ENCODE measurements around the gene SPATA13.

The SPATA13 gene

DNA sequence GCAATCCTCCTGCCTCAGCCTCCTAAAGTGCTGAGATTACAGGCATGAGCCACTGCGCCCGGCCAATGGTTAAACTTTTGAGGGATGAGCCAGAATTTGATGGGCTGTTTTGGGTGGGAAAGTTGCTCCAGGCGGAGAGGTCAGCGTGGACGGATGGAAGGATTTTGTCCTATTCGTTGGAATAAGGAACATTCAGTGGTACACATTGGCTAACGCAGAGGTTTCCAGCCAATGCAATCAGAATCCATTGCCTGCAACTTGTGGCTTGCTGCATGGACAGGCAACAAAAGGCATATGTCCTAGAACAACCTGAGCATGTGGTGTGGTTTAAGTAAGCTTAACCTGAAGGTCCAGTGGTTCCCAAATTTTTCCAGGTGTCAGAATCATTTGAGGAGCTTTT is 113.4 kb downstream of the SPATA13 start:
- Mint-ChIP-seq H3K4me3 (no peak overlapping the region), H3K36me3 (ENCODE audit: low read depth) (no peaks in the 10 kb centered on the region), H3K27ac (peak overlapping the region; percentile 71), H3K27me3 (no peaks in the 10 kb centered on the region), H3K9me3 (no peaks in the 10 kb centered on the region), H3K4me1 (ENCODE audit: low read depth) (peaks cover 71% of the 10 kb centered on the region)
- intact Hi-C loops (cut with micrococcal nuclease), result loop anchor here (10.0 kb wide), 1 partner anchor 241 kb away; the partner anchor contains the start of gene PARP4

DNA sequence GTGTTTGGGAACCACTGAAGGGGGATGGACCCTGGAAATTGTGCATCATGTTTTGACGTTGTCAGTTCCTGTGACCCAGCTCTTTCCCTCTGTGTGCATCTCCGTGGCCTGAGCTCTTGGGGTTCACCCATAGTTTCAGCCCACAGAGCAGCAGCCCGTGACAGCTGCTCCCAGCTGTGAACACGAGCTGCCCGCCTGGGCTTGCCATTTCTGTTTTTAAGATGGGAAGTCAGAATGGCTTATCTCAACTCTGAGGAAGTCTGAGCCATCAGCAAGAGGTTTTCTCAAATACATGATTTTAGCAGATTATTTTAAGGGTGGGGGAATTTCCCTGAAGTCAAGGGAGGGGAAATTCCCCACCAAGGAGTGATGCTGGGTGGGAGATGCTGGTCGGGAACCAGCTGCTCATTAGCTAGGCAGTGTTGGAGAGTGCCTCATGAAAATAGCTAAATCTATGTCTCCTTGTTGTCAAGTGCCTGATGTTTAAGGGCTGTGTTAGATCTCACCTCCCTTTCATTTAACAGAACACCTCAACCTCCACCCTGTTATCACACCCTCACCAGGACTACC is 114.0 kb downstream of the SPATA13 start:
- H3K4me1 Mint-ChIP-seq (ENCODE audit: low read depth), result peaks cover 77% of the 10 kb centered on the region
- H3K4me3 Mint-ChIP-seq, result no peak overlapping the region
- no peaks in the 10 kb centered on the region for H3K9me3 Mint-ChIP-seq
- no peaks in the 10 kb centered on the region for H3K36me3 Mint-ChIP-seq (ENCODE audit: low read depth)
- no peaks in the 10 kb centered on the region for H3K27me3 Mint-ChIP-seq
- peak overlapping the region; percentile 71 for H3K27ac Mint-ChIP-seq
- intact Hi-C loops (cut with micrococcal nuclease), result loop anchor here (10.0 kb wide), 1 partner anchor 240 kb away; the partner anchor contains the start of gene PARP4

DNA sequence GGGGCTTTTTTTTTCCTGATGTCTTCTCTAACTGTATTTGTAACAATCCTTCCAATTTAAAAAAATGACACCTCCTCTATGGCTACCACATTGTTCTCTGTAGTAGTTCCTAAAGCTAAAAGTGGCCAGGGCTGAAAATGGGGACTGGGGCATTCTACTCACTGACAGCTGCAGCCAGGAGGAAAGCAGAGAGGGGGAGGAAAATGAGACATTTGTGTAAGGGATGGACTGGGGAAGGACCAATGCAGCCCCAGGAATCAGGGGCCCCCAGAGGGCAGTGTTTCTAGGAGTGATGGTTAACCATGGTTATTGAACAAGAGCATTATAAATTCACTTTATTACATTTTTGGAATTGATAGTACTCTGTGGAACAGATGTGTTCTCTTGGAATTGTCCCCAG is 114.5 kb downstream of the SPATA13 start:
- H3K4me3 Mint-ChIP-seq, result no peak overlapping the region
- peak overlapping the region; percentile 71 for H3K27ac Mint-ChIP-seq
- H3K4me1 Mint-ChIP-seq (ENCODE audit: low read depth), result peaks cover 78% of the 10 kb centered on the region
- no peaks in the 10 kb centered on the region for H3K27me3 Mint-ChIP-seq
- intact Hi-C loops (cut with micrococcal nuclease), result loop anchor here (10.0 kb wide), 1 partner anchor 240 kb away; the partner anchor contains the start of gene PARP4
- H3K36me3 Mint-ChIP-seq (ENCODE audit: low read depth), result no peaks in the 10 kb centered on the region
- no peaks in the 10 kb centered on the region for H3K9me3 Mint-ChIP-seq

DNA sequence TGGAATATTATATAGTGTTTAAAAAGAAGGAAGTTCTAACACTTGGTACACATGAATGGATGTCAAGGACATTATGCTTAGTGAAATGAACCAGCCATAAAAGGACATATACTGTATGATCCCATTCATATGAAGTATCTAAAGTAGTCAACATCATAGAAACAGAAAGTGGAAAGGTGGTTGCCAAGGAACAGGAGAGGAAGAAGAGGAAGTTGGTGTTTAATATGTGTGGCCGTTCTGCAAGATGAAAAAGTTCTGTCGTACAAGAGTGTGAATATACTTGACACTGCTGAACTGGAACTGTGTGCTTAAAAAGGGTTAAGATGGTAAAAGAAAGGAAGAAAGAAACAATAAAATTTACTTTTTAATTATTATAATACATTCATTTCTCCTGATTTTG is 115.8 kb downstream of the SPATA13 start:
- Mint-ChIP-seq H3K27ac (no peak overlapping the region), H3K9me3 (no peaks in the 10 kb centered on the region), H3K36me3 (ENCODE audit: low read depth) (no peaks in the 10 kb centered on the region), H3K27me3 (no peaks in the 10 kb centered on the region), H3K4me3 (no peak overlapping the region), H3K4me1 (ENCODE audit: low read depth) (peaks cover 78% of the 10 kb centered on the region)
- intact Hi-C loops (cut with micrococcal nuclease), result loop anchor here (10.0 kb wide), 1 partner anchor 238 kb away; the partner anchor contains the start of gene PARP4

DNA sequence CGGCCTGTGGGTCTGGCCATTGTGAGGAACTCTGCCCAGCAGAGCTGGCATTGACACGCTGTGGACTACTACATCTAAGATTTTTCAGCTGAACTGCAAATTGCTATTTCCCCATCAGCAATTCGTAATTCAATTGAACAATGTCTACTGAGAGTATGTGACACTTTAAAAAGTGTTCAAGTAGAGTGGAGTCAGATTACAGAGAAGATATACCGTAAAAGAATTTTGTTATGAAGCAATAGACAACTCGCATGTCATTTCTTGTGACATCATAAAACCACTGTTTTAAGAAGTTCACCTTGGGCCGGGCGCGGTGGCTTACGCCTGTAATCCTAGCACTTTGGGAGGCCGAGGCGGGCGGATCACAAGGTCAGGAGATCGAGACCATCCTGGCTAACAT is 116.3 kb downstream of the SPATA13 start:
- Mint-ChIP-seq H3K27me3 (no peaks in the 10 kb centered on the region), H3K9me3 (no peaks in the 10 kb centered on the region), H3K4me3 (no peak overlapping the region), H3K27ac (no peak overlapping the region), H3K36me3 (ENCODE audit: low read depth) (no peaks in the 10 kb centered on the region), H3K4me1 (ENCODE audit: low read depth) (peaks cover 77% of the 10 kb centered on the region)
- intact Hi-C loops (cut with micrococcal nuclease), result loop anchor here (10.0 kb wide), 1 partner anchor 238 kb away; the partner anchor contains the start of gene PARP4

DNA sequence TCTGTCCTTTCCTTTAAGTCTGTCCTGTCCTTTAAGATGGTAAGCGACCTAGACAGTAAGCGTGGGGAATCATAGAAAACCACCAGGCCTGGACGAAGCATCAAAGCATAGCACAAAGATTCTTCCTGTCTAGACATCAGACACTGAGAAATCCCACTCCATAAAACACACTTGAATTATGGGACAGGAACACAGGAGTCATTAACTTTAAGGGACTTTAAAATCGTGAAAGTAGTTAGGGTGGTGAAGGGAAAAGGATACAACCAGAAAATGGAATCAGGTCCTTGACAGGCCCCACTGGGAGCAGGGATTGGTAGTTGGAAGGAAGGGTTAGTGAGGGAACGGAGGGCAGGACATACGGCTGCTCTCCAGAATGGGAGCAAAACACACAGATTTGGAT is 117.2 kb downstream of the SPATA13 start:
- peaks cover 6% of the 10 kb centered on the region for H3K36me3 Mint-ChIP-seq (ENCODE audit: low read depth)
- intact Hi-C loops (cut with micrococcal nuclease), result loop anchor here (10.0 kb wide), 1 partner anchor 237 kb away; the partner anchor contains the start of gene PARP4
- no peak overlapping the region for H3K4me3 Mint-ChIP-seq

DNA sequence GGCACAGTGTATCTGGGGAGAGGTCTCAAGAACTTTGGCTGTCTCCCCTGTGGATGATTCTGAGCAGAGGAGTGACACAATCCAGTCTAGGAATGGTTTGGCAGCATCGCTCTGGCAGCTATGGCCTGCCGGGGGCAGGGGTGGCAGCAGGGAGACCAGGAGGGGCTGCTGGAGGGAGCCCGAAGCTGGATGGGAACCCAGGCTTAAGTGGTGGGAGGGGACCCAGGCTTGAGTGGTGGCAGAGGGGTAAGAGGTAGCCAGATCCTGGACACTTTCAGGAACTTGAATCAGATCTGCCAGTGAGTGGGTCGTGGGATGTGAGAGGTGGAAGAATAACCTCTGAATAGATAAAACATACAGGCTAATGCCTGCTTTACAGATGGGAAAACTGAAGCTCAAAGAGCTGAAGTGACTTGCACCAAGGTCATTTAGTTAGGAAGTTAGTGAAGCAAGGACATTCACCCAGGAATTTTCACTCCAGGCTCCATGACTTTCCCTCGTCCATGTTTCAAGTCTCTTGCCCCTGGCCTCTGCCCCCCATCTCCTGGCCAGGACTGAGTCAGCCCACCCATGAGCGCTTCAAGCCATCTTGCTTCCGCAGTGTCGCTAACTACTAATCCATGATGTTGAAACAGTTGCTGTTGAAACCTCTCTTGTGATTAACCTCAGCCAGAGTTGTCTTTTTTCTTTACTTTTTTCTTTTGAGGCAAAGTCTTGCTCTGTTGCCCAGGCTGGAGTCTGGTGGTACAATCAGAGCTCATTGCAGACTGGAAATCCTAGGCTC is 119.0 kb downstream of the SPATA13 start:
- intact Hi-C loops (cut with micrococcal nuclease), result loop anchor here (10.0 kb wide), 1 partner anchor 235 kb away; the partner anchor contains the start of gene PARP4
- Mint-ChIP-seq H3K4me3 (no peak overlapping the region), H3K27ac (peak overlapping the region; percentile 53), H3K36me3 (ENCODE audit: low read depth) (peaks cover 21% of the 10 kb centered on the region), H3K9me3 (no peaks in the 10 kb centered on the region), H3K27me3 (no peaks in the 10 kb centered on the region), H3K4me1 (ENCODE audit: low read depth) (peaks cover 68% of the 10 kb centered on the region)

More for the DNA sequence above, 117.2 kb downstream of the SPATA13 start:
- Mint-ChIP-seq H3K27ac (peak overlapping the region; percentile 34), H3K9me3 (no peaks in the 10 kb centered on the region), H3K4me1 (ENCODE audit: low read depth) (peaks cover 80% of the 10 kb centered on the region), H3K27me3 (no peaks in the 10 kb centered on the region)

DNA sequence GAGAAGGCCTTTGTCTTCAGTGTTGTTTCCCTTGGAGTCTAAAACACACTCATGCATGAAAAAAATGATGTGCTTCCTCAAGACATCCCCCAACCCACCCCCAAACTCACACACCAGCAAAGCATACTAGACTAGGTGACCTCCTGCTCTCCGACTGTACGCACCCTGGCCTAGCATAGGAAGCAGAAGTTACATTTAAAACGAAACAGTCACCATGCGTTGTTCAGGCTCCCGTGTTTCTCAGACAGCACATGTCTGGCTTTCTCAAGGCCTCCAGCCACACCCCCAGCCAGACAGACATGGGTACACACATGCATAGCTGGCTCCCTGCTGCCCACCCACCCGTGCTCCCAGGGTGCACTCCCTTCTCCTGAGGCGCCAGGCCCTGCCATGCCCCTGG is 120.2 kb downstream of the SPATA13 start:
- H3K36me3 Mint-ChIP-seq (ENCODE audit: low read depth), result peaks cover 33% of the 10 kb centered on the region
- peak overlapping the region; percentile 62 for H3K27ac Mint-ChIP-seq

DNA sequence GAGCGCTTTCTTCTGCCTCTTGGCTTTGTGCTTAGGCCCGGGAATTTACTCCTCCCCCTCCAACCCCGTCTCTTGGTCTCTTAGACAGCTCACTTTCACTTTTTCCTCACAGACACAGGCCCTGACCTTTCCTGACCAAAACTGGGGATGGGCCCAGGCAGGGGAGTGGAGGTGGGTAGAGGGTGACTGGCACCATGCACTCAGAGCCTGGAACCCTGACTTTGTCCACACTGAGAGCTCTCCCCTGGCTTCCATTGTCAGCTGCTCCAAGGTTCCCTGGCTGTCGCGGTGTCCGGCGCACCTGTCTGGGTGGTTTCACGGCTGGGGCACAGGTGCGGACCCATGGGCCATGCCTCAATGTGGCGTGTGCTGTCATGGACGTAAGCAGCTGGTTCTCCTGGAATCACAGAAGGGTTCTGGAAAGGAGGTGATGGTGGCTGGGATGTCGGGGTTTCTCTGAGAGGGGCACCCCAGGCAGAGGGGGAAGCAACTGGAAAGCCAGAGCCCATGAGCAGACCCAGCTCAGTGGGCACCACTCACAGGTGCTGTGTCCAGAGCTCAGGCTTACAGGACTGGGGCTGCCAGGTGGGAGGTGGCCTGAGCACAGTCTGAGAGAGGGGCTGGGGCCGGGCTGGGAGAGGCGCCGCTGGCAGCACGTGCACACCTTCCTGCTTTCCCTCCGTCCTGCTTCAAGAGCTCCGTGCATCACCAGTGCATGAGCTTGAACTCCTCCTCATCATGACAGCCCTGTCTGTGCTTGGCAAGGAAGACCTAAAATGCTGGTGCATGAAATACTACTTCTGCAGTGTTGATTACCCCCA is 120.9 kb downstream of the SPATA13 start:
- Mint-ChIP-seq H3K9me3 (no peaks in the 10 kb centered on the region), H3K27me3 (no peaks in the 10 kb centered on the region), H3K4me3 (no peak overlapping the region), H3K4me1 (ENCODE audit: low read depth) (peaks cover 55% of the 10 kb centered on the region), H3K36me3 (ENCODE audit: low read depth) (peaks cover 40% of the 10 kb centered on the region), H3K27ac (peak overlapping the region; percentile 62)
- intact Hi-C loops (cut with micrococcal nuclease), result no loop called here

More for the DNA sequence above, 120.2 kb downstream of the SPATA13 start:
- Mint-ChIP-seq H3K4me3 (no peak overlapping the region), H3K4me1 (ENCODE audit: low read depth) (peaks cover 59% of the 10 kb centered on the region), H3K9me3 (no peaks in the 10 kb centered on the region), H3K27me3 (no peaks in the 10 kb centered on the region)
- intact Hi-C loops (cut with micrococcal nuclease), result no loop called here

DNA sequence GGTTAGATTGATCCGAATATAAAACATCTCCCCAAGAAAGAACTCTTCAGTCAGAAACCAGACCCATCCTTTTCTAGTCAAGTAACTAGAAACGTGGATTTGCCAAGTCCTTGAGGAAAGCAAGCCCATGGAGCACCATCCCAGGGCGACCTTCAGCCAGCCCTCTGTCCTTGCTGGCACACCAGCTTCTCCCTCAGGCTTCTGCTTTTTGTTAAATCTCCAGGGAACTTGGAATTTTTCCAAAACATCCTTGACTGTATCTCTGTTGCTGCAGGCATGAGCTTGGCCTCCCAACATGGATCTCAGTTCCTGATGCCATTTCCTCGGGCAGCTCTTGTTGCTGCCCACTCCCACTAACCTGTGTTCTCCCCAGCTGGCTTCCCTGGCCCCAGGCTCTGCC is 121.7 kb downstream of the SPATA13 start:
- Mint-ChIP-seq H3K36me3 (ENCODE audit: low read depth) (peaks cover 48% of the 10 kb centered on the region), H3K9me3 (no peaks in the 10 kb centered on the region), H3K27me3 (no peaks in the 10 kb centered on the region), H3K4me1 (ENCODE audit: low read depth) (peaks cover 49% of the 10 kb centered on the region), H3K4me3 (no peak overlapping the region), H3K27ac (no peak overlapping the region)
- intact Hi-C loops (cut with micrococcal nuclease), result no loop called here

DNA sequence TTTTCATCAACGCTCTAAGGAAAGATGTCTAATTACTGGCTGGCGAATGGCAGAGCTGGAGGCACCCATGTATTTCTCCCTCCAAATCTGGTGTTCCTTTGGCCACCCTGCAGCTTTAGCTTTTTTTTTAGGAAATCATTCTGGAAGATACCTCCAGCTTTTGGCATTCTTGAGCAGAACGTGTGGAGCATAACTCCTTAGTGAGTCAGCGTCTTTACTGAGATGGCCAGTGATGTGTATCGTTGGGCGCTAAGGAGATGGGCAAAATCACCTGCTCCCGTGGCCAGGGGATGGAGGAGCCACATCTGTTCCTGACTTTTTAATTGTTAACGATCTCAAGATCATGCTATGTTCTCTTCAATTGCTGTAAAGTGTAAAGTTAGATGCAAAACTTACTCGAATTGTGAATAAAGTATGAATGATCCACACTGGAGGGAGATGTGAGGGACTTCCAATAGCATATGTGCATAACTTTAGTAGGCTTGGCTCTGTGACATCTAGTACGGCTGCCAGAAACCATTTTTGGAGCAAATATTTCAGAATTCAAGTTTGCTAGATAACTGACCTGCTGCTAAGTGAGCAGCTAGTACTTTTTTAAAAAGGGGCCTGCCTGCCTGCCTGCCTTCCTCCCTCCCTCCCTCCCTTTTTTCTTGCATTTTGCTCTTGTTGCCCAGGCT is 124.5 kb downstream of the SPATA13 start:
- H3K36me3 Mint-ChIP-seq (ENCODE audit: low read depth), result peaks cover 63% of the 10 kb centered on the region
- H3K27me3 Mint-ChIP-seq, result no peaks in the 10 kb centered on the region
- intact Hi-C loops (cut with micrococcal nuclease), result no loop called here
- no peak overlapping the region for H3K27ac Mint-ChIP-seq
- no peak overlapping the region for H3K4me3 Mint-ChIP-seq
- no peaks in the 10 kb centered on the region for H3K9me3 Mint-ChIP-seq
- H3K4me1 Mint-ChIP-seq (ENCODE audit: low read depth), result peaks cover 40% of the 10 kb centered on the region

DNA sequence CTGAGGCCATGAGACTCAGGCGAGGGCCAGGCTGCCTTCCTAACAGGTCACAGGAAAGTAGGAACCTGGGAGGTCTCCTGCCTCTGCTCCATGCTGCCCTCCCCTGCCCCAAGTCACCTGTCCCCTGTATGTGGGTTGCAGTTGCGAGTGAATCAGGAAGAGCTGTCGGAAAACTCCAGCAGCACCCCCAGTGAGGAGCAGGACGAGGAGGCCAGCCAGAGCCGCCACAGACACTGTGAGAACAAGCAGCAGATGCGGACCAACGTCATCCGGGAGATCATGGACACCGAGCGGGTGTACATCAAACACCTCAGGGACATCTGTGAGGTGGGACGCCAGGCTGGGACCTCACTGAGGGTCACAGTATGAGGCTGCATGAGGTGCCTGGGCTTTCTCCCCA is 126.1 kb downstream of the SPATA13 start:
- no peak overlapping the region for H3K4me3 Mint-ChIP-seq
- peaks cover 79% of the 10 kb centered on the region for H3K36me3 Mint-ChIP-seq (ENCODE audit: low read depth)
- H3K4me1 Mint-ChIP-seq (ENCODE audit: low read depth), result peaks cover 24% of the 10 kb centered on the region
- intact Hi-C loops (cut with micrococcal nuclease), result no loop called here
- H3K9me3 Mint-ChIP-seq, result no peaks in the 10 kb centered on the region
- H3K27me3 Mint-ChIP-seq, result no peaks in the 10 kb centered on the region
- no peak overlapping the region for H3K27ac Mint-ChIP-seq

DNA sequence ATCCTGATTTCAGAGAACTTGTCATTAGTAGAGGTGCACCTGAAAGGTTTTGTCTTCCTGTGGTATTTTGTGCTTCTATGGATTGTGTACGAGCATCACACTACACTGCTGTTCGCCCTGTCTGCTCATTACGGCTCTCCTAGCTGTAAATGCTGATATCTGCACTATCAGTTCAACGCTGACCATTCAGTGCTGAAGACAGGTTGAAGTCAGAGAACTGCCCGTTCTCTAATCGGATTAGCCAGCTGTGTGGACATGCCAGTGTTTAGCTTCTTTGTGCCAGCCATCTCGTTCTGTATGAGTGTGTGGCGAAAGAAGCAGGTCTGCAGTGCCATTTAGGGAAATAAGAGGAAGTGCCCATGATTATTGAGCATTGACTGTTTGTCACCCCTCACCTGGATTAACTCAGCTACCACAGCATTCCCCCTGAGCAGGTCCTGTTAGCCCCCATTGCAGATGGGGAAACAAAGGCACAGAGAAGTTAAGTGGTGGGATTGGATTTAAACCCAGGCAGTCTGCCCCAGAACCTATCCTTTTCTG is 127.3 kb downstream of the SPATA13 start:
- H3K27ac Mint-ChIP-seq, result no peak overlapping the region
- peaks cover 14% of the 10 kb centered on the region for H3K4me1 Mint-ChIP-seq (ENCODE audit: low read depth)
- no peaks in the 10 kb centered on the region for H3K9me3 Mint-ChIP-seq
- intact Hi-C loops (cut with micrococcal nuclease), result no loop called here
- no peak overlapping the region for H3K4me3 Mint-ChIP-seq
- no peaks in the 10 kb centered on the region for H3K27me3 Mint-ChIP-seq
- H3K36me3 Mint-ChIP-seq (ENCODE audit: low read depth), result peaks cover 85% of the 10 kb centered on the region

All from dendritic cell treated with granulocyte-macrophage colony-stimulating factor and Interleukin-4, amounts not matched to agents 40 ng/mL and 50 ng/mL, for 4 days (primary cell).